Liver (tissue), 3 donors: ENCODE data around the gene TPPP3.

Experiments
- CTCF ChIP-seq: fragments of 150-350 bp; IDR thresholded peaks from 2 replicates; pipeline ENCODE4 v1.5.1; 2017; ENCODE audit warnings: improper control_type of control experiment, low read depth, low read length; ENCODE audit not compliant: missing input control
- EGR1 ChIP-seq, 2 donors: IDR thresholded peaks; 2 replicates each; pipeline ENCODE4 v1.6.1; 2016 to 2018; ENCODE audit warnings: antibody characterized with exemption in 2 of 2, low read depth in 2 of 2
- RXRA ChIP-seq, 2 donors: IDR thresholded peaks; 2 replicates each; pipeline ENCODE4 v1.6.1; 2017 to 2018; ENCODE audit warnings: antibody characterized with exemption in 2 of 2, mild to moderate bottlenecking in 1 of 2
- donor health status: healthy.
- donor health status: healthy.

GRCh38 chr16:67437513-67437912 is 44.2 kb upstream of the TPPP3 start:
- TF ChIP-seq CTCF: no peak
- no peak for TF ChIP-seq RXRA (IDR thresholded peaks at IDR 0.05)
- TF ChIP-seq EGR1 (IDR thresholded peaks at IDR 0.05; ENCODE audit: low read depth in 2 of 2): no peak
